C4-2B (cell line): ENCODE results near the gene CCDC9B.

Experiments
- CTCF ChIP-seq: fragments of 450-650 bp; conservative IDR thresholded peaks from 2 replicates; pipeline ENCODE4 v1.5.1; 2017; ENCODE audit warnings: mild to moderate bottlenecking
- ZFX ChIP-seq: fragments of 450-650 bp; IDR thresholded peaks from 2 replicates; pipeline ENCODE4 v1.6.1; 2017

GRCh38 chr15:40365624-40366456 is 25.1 kb upstream of the CCDC9B start:
- TF ChIP-seq CTCF, result no peak
- no peak for TF ChIP-seq ZFX
